SK-N-SH treated with all-trans-retinoic acid at 6 μM for 48 hours (cell line): ENCODE data around the gene UBB.

Source experiments
- ATAC-seq: fragments of 200-7000 bp; cut with Tn5 transposase; 3 replicates; pipeline ENCODE4 v1.9.1; 2020; ENCODE audit warnings: mild to moderate bottlenecking, moderate library complexity
- ARNTL ChIP-seq: fragments of 450-650 bp; formaldehyde crosslinking; IDR thresholded peaks from 2 replicates; pipeline ENCODE4 v1.5.0; 2020; ENCODE audit warnings: low read depth, mild to moderate bottlenecking, moderate library complexity, borderline replicate concordance
- BACH2 ChIP-seq: fragments of 250-450 bp; sonication (Bioruptor Pico); IDR thresholded peaks from 2 replicates; pipeline ENCODE4 v1.9.0; 2021; ENCODE audit warnings: mild to moderate bottlenecking, borderline replicate concordance
- CREB5 ChIP-seq: fragments of 250-450 bp; sonication (Bioruptor Pico); IDR thresholded peaks from 2 replicates; pipeline ENCODE4 v1.5.1; 2020; ENCODE audit warnings: low read depth, mild to moderate bottlenecking, moderate library complexity
- CSDC2 ChIP-seq: fragments of 250-450 bp; sonication (Bioruptor Pico); IDR thresholded peaks from 2 replicates; pipeline ENCODE4 v1.5.0; 2020; ENCODE audit warnings: mild to moderate bottlenecking, moderate library complexity
- CSRNP3 ChIP-seq: fragments of 250-450 bp; sonication (Bioruptor Pico); IDR thresholded peaks from 2 replicates; pipeline ENCODE4 v1.5.1; 2021; ENCODE audit warnings: mild to moderate bottlenecking, moderate library complexity
- GLIS3 ChIP-seq: fragments of 250-450 bp; sonication (Bioruptor Pico); IDR thresholded peaks from 2 replicates; pipeline ENCODE4 v1.5.0; 2020; ENCODE audit warnings: mild to moderate bottlenecking, moderate library complexity
- ISL1 ChIP-seq: fragments of 250-450 bp; sonication (Bioruptor Pico); IDR thresholded peaks from 2 replicates; pipeline ENCODE4 v2.1.2; 2022; ENCODE audit warnings: mild to moderate bottlenecking, moderate library complexity
- OSR1 ChIP-seq: fragments of 250-450 bp; sonication (Bioruptor Pico); IDR thresholded peaks from 2 replicates; pipeline ENCODE4 v1.8.0; 2022; ENCODE audit warnings: moderate library complexity, mild to moderate bottlenecking, inconsistent platforms
- PATZ1 ChIP-seq: fragments of 250-450 bp; sonication (Bioruptor Pico); IDR thresholded peaks from 2 replicates; pipeline ENCODE4 v1.8.0; 2020; ENCODE audit warnings: mild to moderate bottlenecking, moderate library complexity, borderline replicate concordance
- POU6F1 ChIP-seq: fragments of 250-450 bp; sonication (Bioruptor Pico); IDR thresholded peaks from 2 replicates; pipeline ENCODE4 v1.8.0; 2021; ENCODE audit warnings: low read depth, mild to moderate bottlenecking, moderate library complexity, borderline replicate concordance
- PPARA ChIP-seq: fragments of 250-450 bp; sonication (Bioruptor Pico); IDR thresholded peaks from 2 replicates; pipeline ENCODE4 v1.5.0; 2020; ENCODE audit warnings: mild to moderate bottlenecking, borderline replicate concordance
- RARB ChIP-seq: fragments of 250-450 bp; sonication (Bioruptor Pico); IDR thresholded peaks from 2 replicates; pipeline ENCODE4 v1.8.0; 2021; ENCODE audit warnings: mild to moderate bottlenecking, moderate library complexity
- SNAI2 ChIP-seq: fragments of 250-450 bp; sonication (Bioruptor Pico); IDR thresholded peaks from 2 replicates; pipeline ENCODE4 v1.5.0; 2020; ENCODE audit warnings: mild to moderate bottlenecking, moderate library complexity
- TCF4 ChIP-seq: fragments of 250-450 bp; sonication (Bioruptor Pico); IDR thresholded peaks from 2 replicates; pipeline ENCODE4 v1.8.0; 2021; ENCODE audit warnings: mild to moderate bottlenecking, moderate library complexity, borderline replicate concordance
- TOX ChIP-seq: fragments of 250-450 bp; sonication (Bioruptor Pico); IDR thresholded peaks from 2 replicates; pipeline ENCODE4 v1.8.0; 2021; ENCODE audit warnings: mild to moderate bottlenecking, moderate library complexity, borderline replicate concordance
- TSHZ2 ChIP-seq: fragments of 250-450 bp; sonication (Bioruptor Pico); IDR thresholded peaks from 2 replicates; pipeline ENCODE4 v1.5.0; 2020; ENCODE audit warnings: mild to moderate bottlenecking, moderate library complexity
- ZC3H10 ChIP-seq: fragments of 250-450 bp; sonication (Bioruptor Pico); IDR thresholded peaks from 2 replicates; pipeline ENCODE4 v1.5.1; 2021; ENCODE audit warnings: mild to moderate bottlenecking, moderate library complexity
- ZFP3 ChIP-seq: fragments of 250-450 bp; sonication (Bioruptor Pico); IDR thresholded peaks from 2 replicates; pipeline ENCODE4 v1.5.0; 2020; ENCODE audit warnings: mild to moderate bottlenecking, moderate library complexity
- ZFP30 ChIP-seq: fragments of 450-650 bp; formaldehyde crosslinking; IDR thresholded peaks from 2 replicates; pipeline ENCODE4 v1.5.0; 2022; ENCODE audit warnings: mild to moderate bottlenecking, moderate library complexity
- ZNF565 ChIP-seq: fragments of 450-650 bp; formaldehyde crosslinking; conservative IDR thresholded peaks from 2 replicates; pipeline ENCODE4 v1.5.0; 2020; ENCODE audit warnings: low read depth, mild to moderate bottlenecking, moderate library complexity
- ZNF70 ChIP-seq: fragments of 450-650 bp; formaldehyde crosslinking; IDR thresholded peaks from 2 replicates; pipeline ENCODE4 v1.5.0; 2020; ENCODE audit warnings: mild to moderate bottlenecking, moderate library complexity
- ZNF8 ChIP-seq: fragments of 450-650 bp; formaldehyde crosslinking; IDR thresholded peaks from 2 replicates; pipeline ENCODE4 v1.5.0; 2020; ENCODE audit warnings: mild to moderate bottlenecking, moderate library complexity

The UBB gene

GRCh38 chr17:16351831-16352230, 29.1 kb upstream of the UBB start:
- ATAC-seq: peak; percentile 38
- TF ChIP-seq PATZ1 (CRISPR knock-in tag) (no peak), ARNTL (CRISPR knock-in tag) (no peak), OSR1 (no peak), TCF4 (no peak), ZFP30 (no peak), ZNF70 (no peak), TSHZ2 (no peak), TOX (CRISPR knock-in tag) (no peak), BACH2 (no peak), PPARA (CRISPR knock-in tag) (no peak), ZNF8 (no peak), ZFP3 (no peak), SNAI2 (CRISPR knock-in tag) (no peak), ZC3H10 (CRISPR knock-in tag) (no peak), GLIS3 (CRISPR knock-in tag) (no peak), ISL1 (CRISPR knock-in tag) (no peak)

GRCh38 chr17:16352303-16352666, 28.6 kb upstream of the UBB start:
- TF ChIP-seq SNAI2 (CRISPR knock-in tag) (no peak), TSHZ2 (no peak), PATZ1 (CRISPR knock-in tag) (no peak), CSDC2 (CRISPR knock-in tag) (no peak), GLIS3 (CRISPR knock-in tag) (no peak), RARB (CRISPR knock-in tag) (no peak), ZFP30 (no peak), CSRNP3 (CRISPR knock-in tag) (no peak), TCF4 (no peak), CREB5 (no peak), ZC3H10 (CRISPR knock-in tag) (no peak), ZFP3 (no peak), ZNF70 (no peak), POU6F1 (CRISPR knock-in tag) (no peak), ZNF565 (CRISPR knock-in tag) (no peak)
- peak; percentile 78 for ATAC-seq
